Measurements from ENCODE around the gene TFAP2B. TPM values are rescaled to one million over a fixed set of nuclear protein-coding genes. Genes with fewer than 3 reads are reported as not detected.

TFAP2B gene
- total RNA-seq, 1 donor from 2014 or later, result 11.6 TPM

DNA sequence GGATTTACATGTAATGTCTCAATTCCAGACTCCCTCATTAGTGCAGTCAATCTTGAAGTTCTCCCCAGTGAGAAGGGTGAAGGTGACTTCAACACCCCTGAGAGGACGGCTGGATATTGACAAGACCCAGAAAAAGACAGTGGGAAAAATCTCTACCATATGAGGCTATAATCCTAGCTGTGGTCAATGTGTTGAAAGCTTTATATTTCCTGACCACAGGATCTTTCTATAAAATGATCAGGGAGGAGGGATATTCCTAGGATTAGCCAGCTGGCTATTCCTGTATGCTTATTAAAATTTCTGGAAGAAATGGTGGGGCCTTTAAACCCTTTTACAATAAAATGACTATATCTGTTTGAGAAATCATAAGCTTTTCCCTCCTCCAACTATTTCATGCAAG lies 43.0 kb downstream of the TFAP2B start:
- peaks cover 18% of the 10 kb centered on the region for H3K27me3 Mint-ChIP-seq
- no peak for DNase-seq (ENCODE audit: extremely low spot score, unreplicated experiment)
- no peaks in the 10 kb centered on the region for H3K4me1 Mint-ChIP-seq (ENCODE audit: unreplicated experiment)
- TF ChIP-seq, protein P1, sequence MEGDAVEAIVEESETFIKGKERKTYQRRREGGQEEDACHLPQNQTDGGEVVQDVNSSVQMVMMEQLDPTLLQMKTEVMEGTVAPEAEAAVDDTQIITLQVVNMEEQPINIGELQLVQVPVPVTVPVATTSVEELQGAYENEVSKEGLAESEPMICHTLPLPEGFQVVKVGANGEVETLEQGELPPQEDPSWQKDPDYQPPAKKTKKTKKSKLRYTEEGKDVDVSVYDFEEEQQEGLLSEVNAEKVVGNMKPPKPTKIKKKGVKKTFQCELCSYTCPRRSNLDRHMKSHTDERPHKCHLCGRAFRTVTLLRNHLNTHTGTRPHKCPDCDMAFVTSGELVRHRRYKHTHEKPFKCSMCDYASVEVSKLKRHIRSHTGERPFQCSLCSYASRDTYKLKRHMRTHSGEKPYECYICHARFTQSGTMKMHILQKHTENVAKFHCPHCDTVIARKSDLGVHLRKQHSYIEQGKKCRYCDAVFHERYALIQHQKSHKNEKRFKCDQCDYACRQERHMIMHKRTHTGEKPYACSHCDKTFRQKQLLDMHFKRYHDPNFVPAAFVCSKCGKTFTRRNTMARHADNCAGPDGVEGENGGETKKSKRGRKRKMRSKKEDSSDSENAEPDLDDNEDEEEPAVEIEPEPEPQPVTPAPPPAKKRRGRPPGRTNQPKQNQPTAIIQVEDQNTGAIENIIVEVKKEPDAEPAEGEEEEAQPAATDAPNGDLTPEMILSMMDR (conservative IDR thresholded peaks at IDR 0.05), result no peak
- H3K9me3 Mint-ChIP-seq, result no peaks in the 10 kb centered on the region
- H3K4me3 Mint-ChIP-seq, result no peak overlapping the region
- H3K27ac Mint-ChIP-seq, result no peak overlapping the region
- H3K36me3 Mint-ChIP-seq, result no peaks in the 10 kb centered on the region

DNA sequence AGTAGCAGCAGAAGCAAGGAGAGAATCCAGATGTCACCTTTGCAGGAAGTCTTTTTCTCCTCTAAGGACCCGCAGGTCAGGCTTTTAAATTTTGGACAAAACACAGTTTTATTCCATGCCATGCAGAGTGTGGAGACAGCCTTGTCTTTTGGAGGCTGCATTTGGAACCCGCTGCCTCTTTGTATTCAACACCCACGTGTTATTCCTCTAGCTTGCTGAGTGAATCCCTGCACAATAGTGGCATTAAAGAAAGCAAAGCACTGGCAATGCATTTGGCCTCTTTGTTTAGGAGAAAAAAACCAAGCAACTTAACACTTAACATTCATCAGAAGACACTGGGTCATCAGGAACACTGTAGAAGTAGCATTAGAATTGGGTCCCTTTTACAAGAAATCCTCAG lies 43.5 kb downstream of the TFAP2B start:
- peaks cover 16% of the 10 kb centered on the region for H3K27me3 Mint-ChIP-seq

DNA sequence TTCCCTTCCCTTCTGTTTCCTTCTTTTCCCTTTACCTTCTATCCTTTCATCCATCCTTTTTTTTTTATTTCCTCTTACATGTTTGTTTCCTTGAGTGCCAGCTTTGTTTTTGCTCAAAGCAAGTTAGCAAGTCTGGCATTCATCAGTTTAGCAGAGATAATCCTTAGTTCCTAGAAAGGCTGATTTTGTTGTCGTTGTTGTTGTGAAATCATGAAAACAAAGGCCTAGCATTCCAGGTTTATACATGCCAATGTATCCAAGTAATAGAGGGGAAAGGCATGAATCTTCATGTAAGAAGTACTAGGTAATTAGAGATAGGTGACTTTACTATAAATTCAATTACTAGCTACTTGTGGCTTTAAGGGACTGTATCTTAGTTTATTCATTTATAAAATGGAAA lies 45.9 kb downstream of the TFAP2B start:
- Mint-ChIP-seq H3K4me1 (ENCODE audit: unreplicated experiment) (no peaks in the 10 kb centered on the region), H3K27me3 (peaks cover 16% of the 10 kb centered on the region), H3K4me3 (no peak overlapping the region)

More for the DNA sequence above, 43.5 kb downstream of the TFAP2B start:
- no peaks in the 10 kb centered on the region for H3K4me1 Mint-ChIP-seq (ENCODE audit: unreplicated experiment)
- TF ChIP-seq, protein P1 (conservative IDR thresholded peaks at IDR 0.05), result no peak
- no peak overlapping the region for H3K27ac Mint-ChIP-seq
- no peak overlapping the region for H3K4me3 Mint-ChIP-seq
- H3K36me3 Mint-ChIP-seq, result no peaks in the 10 kb centered on the region
- H3K9me3 Mint-ChIP-seq, result no peaks in the 10 kb centered on the region
- DNase-seq (ENCODE audit: extremely low spot score, unreplicated experiment), result no peak

DNA sequence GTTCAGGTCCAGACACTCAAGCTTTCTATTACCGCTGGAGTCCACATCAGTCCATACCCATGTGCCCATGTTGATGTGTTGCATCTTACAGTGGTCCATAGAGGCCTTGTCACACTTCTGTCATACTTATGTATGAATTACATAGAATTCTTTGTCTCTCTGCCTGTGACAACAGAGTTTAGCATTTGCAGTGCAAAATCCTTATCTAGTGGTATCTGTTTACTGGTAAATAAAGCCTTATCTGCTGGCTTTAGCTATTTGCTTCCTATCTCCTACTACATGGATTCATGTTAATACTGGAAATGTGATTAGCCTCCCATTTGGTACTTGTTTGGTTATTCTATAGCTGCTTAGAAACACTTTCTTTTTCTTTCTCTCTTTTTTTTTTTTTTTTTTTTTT lies 49.8 kb downstream of the TFAP2B start:
- Mint-ChIP-seq H3K27ac (no peak overlapping the region), H3K36me3 (no peaks in the 10 kb centered on the region), H3K4me1 (ENCODE audit: unreplicated experiment) (no peaks in the 10 kb centered on the region), H3K27me3 (peaks cover 9% of the 10 kb centered on the region), H3K9me3 (no peaks in the 10 kb centered on the region), H3K4me3 (no peak overlapping the region)
- TF ChIP-seq, protein P1 (conservative IDR thresholded peaks at IDR 0.05), result no peak
- no peak for DNase-seq (ENCODE audit: extremely low spot score, unreplicated experiment)

More for the DNA sequence above, 45.9 kb downstream of the TFAP2B start:
- H3K27ac Mint-ChIP-seq, result no peak overlapping the region
- no peaks in the 10 kb centered on the region for H3K36me3 Mint-ChIP-seq
- no peaks in the 10 kb centered on the region for H3K9me3 Mint-ChIP-seq
- TF ChIP-seq, protein P1 (conservative IDR thresholded peaks at IDR 0.05), result no peak
- no peak for DNase-seq (ENCODE audit: extremely low spot score, unreplicated experiment)

DNA sequence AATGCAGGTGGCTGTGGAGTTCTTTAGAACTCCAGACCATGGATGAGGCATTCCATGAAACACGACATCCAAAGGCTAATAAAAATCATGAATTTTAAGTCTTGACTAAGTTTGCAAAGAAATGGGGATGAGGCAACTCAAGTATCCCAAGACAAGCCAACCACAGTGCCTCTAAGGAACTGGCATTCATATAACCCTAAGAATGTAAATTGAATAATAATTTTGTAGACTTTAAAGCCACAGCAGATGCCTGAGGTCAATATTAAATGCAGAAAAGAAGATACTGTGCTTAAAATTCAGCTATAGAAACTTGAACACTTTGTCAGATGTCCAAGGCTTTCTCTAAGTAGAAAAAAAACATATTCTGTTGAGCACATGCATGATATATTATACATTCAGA lies 54.5 kb downstream of the TFAP2B start:
- DNase-seq (ENCODE audit: extremely low spot score, unreplicated experiment), result no peak
- H3K4me3 Mint-ChIP-seq, result no peak overlapping the region
- H3K27me3 Mint-ChIP-seq, result peaks cover 6% of the 10 kb centered on the region
- no peaks in the 10 kb centered on the region for H3K9me3 Mint-ChIP-seq
- TF ChIP-seq, protein P1 (conservative IDR thresholded peaks at IDR 0.05), result no peak
- no peak overlapping the region for H3K27ac Mint-ChIP-seq
- H3K36me3 Mint-ChIP-seq, result no peaks in the 10 kb centered on the region
- no peaks in the 10 kb centered on the region for H3K4me1 Mint-ChIP-seq (ENCODE audit: unreplicated experiment)

DNA sequence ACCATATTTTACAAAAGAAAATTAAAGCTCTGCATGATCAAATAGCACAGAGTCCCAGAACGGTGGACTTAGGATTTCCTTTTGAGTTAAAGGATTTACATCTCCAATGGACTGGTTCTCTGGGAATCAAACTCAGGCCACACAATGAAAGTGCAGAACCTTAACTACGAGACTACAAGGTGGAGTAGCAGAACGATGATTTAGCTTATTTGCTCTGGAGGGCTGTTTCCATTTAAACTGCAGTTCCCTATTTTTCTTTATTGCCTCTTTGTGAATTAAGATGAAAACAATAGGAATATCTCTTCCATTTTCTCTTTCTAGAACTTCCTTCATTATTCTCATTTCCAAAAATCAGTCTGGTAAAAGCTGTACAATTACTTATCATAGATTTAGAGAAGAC lies 65.7 kb downstream of the TFAP2B start:
- Mint-ChIP-seq H3K4me1 (ENCODE audit: unreplicated experiment) (no peaks in the 10 kb centered on the region), H3K4me3 (no peak overlapping the region), H3K36me3 (no peaks in the 10 kb centered on the region), H3K27me3 (no peaks in the 10 kb centered on the region), H3K9me3 (no peaks in the 10 kb centered on the region), H3K27ac (no peak overlapping the region)
- TF ChIP-seq, protein P1 (conservative IDR thresholded peaks at IDR 0.05), result no peak
- no peak for DNase-seq (ENCODE audit: extremely low spot score, unreplicated experiment)
